HUES6 (cell line): Measurements from ENCODE around the gene RSF1.
"Not testable (repeated sequence)": the region's sequence is repeated elsewhere in the genome, so short reads cannot be mapped to it uniquely, and the experiment has no call there.

Experiments used
- H3K27ac ChIP-seq: 2 replicates; pipeline ENCODE4 v1.7.0; 2013; ENCODE audit warnings: low read depth, mild to moderate bottlenecking, low read length, inconsistent platforms
- H3K27me3 ChIP-seq: 2 replicates; pipeline ENCODE4 v1.6.1; 2013; ENCODE audit warnings: low read length; ENCODE audit not compliant: control insufficient read depth, insufficient read depth
- H3K36me3 ChIP-seq: 2 replicates; pipeline ENCODE4 v1.6.1; 2013; ENCODE audit warnings: low read length; ENCODE audit not compliant: control insufficient read depth, insufficient read depth
- H3K4me1 ChIP-seq: 2 replicates; pipeline ENCODE4 v1.6.1; 2013; ENCODE audit warnings: low read length; ENCODE audit not compliant: control insufficient read depth, insufficient read depth
- H3K4me3 ChIP-seq: 2 replicates; pipeline ENCODE4 v1.5.1; 2013; ENCODE audit warnings: low read depth, low read length
- H3K9ac ChIP-seq: one replicate; pipeline ENCODE4 v1.6.1; 2013; ENCODE audit warnings: mild to moderate bottlenecking, low read length
- H3K9me3 ChIP-seq: 2 replicates; pipeline ENCODE4 v1.6.1; 2013; ENCODE audit warnings: low read depth, low read length; ENCODE audit not compliant: control insufficient read depth, insufficient read depth

Gene RSF1

GRCh38 chr11:77842441-77843121 lies 22.1 kb upstream of the RSF1 start:
- peaks cover 7% of the 10 kb centered on the region; the same call in 1 of the 2 replicates for H3K9me3 ChIP-seq
- H3K4me1 ChIP-seq = no peaks in the 10 kb centered on the region
- no peak overlapping the region for H3K9ac ChIP-seq
- no peaks in the 10 kb centered on the region for H3K27me3 ChIP-seq
- peaks cover 11% of the 10 kb centered on the region for H3K36me3 ChIP-seq
- no peak overlapping the region for H3K27ac ChIP-seq
- H3K4me3 ChIP-seq = no peak overlapping the region

- no peaks in the 10 kb centered on the region for H3K36me3 ChIP-seq
- no peak overlapping the region for H3K27ac ChIP-seq
- no peak overlapping the region for H3K9ac ChIP-seq
- H3K4me1 ChIP-seq = no peaks in the 10 kb centered on the region
- H3K27me3 ChIP-seq = no peaks in the 10 kb centered on the region
- no peak overlapping the region for H3K4me3 ChIP-seq
- peaks cover 19% of the 10 kb centered on the region for H3K9me3 ChIP-seq
Measured at GRCh38 chr11:77833302-77833701, 12.8 kb upstream of the RSF1 start.

GRCh38 chr11:77828926-77829325 lies 8.4 kb upstream of the RSF1 start:
- Histone ChIP-seq H3K36me3 (no peaks in the 10 kb centered on the region), H3K4me3 (no peak overlapping the region), H3K27ac (no peak overlapping the region), H3K9ac (no peak overlapping the region), H3K27me3 (no peaks in the 10 kb centered on the region), H3K9me3 (peaks cover 15% of the 10 kb centered on the region), H3K4me1 (no peaks in the 10 kb centered on the region)

DNA sequence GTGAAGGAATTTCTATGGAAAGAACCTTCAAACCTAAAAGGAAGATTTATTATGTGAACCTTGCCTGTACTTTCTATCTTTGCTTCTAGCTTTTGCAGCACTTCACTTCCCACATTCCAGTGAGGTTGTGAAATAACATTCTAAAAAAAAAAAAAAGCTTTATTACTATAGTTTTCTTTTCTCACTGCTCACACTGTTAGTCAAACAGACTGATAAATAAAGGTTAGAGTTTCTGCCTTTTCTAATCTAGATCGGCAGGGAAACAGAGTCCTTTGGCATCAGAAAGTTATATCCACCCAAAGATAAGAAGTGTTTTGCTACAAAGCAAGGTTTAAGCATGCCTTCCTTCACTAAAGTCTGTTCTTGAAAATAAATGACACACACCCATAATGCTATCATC lies 3.3 kb upstream of the RSF1 start:
- H3K4me3 ChIP-seq = no peak overlapping the region
- 0 out of 2 replicates have a peak, but pooled peaks cover 2% of the 10 kb centered on the region for H3K9me3 ChIP-seq
- no peaks in the 10 kb centered on the region for H3K27me3 ChIP-seq
- H3K36me3 ChIP-seq = no peaks in the 10 kb centered on the region
- H3K27ac ChIP-seq = no peak overlapping the region
- H3K9ac ChIP-seq = no peak overlapping the region
- H3K4me1 ChIP-seq = no peaks in the 10 kb centered on the region; the same call in 1 of the 2 replicates

DNA sequence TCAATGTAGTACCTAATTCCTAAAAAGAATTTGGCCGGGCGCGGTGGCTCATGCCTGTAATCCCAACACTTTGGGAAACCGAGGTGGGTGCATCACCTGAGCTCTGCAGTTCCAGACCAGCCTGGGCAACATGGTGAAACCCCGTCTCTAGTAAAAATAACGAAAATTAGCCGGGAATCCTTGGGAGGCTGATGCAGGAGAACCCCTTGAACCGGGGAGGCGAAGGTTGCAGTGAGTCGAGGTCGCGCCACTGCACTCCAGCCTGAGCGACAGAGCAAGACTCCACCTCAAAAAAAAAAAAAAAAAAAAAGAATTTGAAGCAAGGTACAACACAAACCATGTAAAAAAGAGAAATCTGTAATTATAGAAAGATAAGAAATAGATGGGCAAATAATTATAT lies 1.6 kb upstream of the RSF1 start:
- H3K27me3 ChIP-seq, H3K27ac ChIP-seq, H3K36me3 ChIP-seq, H3K9ac ChIP-seq, H3K4me1 ChIP-seq, H3K9me3 ChIP-seq: not testable (repeated sequence)
- peak overlapping the region; percentile 94 for H3K4me3 ChIP-seq

DNA sequence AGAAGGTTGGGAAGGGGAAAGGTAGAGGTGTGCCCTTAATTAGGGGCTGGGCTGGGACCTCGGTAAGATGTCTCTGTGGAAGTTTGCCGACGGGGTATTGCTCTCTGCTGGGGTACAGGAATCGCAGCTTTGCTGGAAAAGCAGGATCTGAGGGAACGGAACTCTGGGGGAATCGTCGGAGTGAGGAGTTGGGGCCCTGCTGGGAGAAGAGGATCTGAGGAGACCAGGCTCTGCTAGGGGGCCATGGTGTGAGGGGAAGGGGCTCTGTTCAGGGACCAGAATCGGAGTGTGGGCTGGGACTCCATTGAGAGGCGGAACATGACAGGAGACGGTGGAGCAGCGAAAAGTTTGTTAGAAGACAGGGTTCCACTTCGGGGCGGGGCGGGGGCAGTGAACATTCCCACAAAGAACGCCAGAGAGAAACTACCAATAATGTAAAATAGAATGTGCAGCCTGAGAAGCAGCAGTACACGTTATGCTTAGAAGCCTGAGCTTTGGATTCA lies 878 bp upstream of the RSF1 start:
- Histone ChIP-seq H3K36me3 (no peaks in the 10 kb centered on the region), H3K9me3 (no peaks in the 10 kb centered on the region; the same call in 1 of the 2 replicates), H3K4me3 (peak overlapping the region; percentile 94), H3K27me3 (no peaks in the 10 kb centered on the region), H3K9ac (peak overlapping the region; percentile 78), H3K4me1 (no peaks in the 10 kb centered on the region; the same call in 1 of the 2 replicates), H3K27ac (no peak overlapping the region)

DNA sequence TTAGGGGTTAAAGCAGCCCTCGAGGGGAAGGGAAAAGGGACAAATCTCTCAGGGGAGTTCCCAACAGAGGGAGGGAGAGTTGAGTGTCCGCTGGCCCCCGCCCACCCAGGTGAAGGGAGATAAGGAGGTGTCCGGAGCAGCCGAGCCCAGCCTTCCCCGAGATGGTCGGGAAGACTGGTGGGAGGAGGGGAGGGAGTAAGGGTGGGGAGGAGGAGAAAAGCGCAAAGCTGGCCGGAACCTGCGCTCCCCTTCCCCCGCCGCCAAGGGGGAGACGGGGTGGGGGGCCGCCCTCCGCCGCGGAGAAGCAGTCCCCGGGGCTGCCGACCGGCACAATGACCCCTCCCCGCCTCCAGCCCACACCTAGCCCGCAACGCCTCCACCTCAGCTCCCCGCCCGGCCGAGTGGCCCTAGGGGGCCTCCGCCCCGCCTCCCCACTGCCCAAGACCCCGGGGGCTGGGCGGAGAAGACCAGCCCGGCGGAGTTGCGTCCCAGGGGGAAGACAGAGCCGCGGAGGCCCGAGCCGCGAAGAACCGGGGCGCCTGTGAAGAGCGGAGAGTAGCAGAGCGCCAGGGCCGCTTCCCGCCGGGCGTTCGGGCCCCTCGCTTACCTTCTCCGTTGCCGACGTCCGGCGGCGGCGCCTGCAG lies 479 bp downstream of the RSF1 start:
- Histone ChIP-seq H3K36me3 (no peaks in the 10 kb centered on the region), H3K27me3 (no peaks in the 10 kb centered on the region), H3K9ac (peak overlapping the region; percentile 97), H3K4me3 (peak overlapping the region; percentile 94), H3K4me1 (no peaks in the 10 kb centered on the region; the same call in 1 of the 2 replicates), H3K27ac (peak overlapping the region; percentile 97), H3K9me3 (peaks cover 6% of the 10 kb centered on the region; the same call in 1 of the 2 replicates)

- no peaks in the 10 kb centered on the region; the same call in 1 of the 2 replicates for H3K4me1 ChIP-seq
- no peaks in the 10 kb centered on the region for H3K27me3 ChIP-seq
- H3K27ac ChIP-seq = peak overlapping the region; percentile 97
- H3K9ac ChIP-seq = peak overlapping the region; percentile 97
- H3K9me3 ChIP-seq = peaks cover 11% of the 10 kb centered on the region; the same call in 1 of the 2 replicates
- H3K4me3 ChIP-seq = peak overlapping the region; percentile 94
- H3K36me3 ChIP-seq = peaks cover 3% of the 10 kb centered on the region; the same call in 1 of the 2 replicates
Measured at GRCh38 chr11:77819411-77819920, 1.1 kb downstream of the RSF1 start.

DNA sequence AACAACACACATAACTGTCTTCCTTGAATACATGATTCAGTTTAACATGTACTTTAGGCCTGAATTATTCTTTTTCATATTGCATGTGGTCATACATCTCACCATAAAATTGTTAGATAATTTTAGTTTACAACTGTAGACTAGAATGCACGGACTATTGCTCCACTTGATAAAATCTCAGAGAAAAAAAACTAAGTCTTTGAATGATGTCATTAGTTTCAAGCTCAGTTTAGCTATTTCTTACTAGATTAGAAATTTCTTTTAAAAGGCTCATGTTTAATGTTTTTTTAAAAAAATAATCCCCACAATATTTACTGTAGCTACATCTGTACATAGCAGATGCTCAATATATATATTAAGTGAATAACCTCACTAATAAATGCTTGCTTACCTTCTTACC lies 5.1 kb downstream of the RSF1 start:
- Histone ChIP-seq H3K36me3 (peaks cover 15% of the 10 kb centered on the region), H3K4me3 (no peak overlapping the region), H3K27ac (no peak overlapping the region), H3K9me3 (peaks cover 11% of the 10 kb centered on the region; the same call in 1 of the 2 replicates), H3K27me3 (no peaks in the 10 kb centered on the region), H3K4me1 (no peaks in the 10 kb centered on the region; the same call in 1 of the 2 replicates), H3K9ac (no peak overlapping the region)

DNA sequence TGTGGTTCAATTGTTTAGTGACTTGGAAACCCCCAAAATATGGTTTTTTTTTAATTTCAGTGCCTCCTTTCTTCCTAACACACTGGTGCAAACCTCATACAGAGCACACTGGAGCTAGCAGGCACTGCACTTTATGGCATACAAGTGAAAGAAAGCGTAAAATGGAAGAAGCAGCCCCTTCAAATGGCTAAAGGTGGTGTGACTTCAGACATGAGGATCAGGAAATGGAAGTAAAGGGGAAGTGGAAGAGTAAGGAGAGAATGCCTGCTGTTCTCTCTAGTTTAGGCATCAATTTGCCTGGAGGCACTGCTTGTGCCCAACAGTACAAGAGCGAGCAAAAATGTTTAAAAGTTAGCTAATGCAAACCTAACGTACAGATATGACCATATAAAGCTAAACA lies 5.7 kb downstream of the RSF1 start:
- Histone ChIP-seq H3K36me3 (peaks cover 15% of the 10 kb centered on the region), H3K9ac (no peak overlapping the region), H3K27ac (no peak overlapping the region), H3K9me3 (peaks cover 11% of the 10 kb centered on the region; the same call in 1 of the 2 replicates), H3K27me3 (no peaks in the 10 kb centered on the region), H3K4me1 (no peaks in the 10 kb centered on the region; the same call in 1 of the 2 replicates), H3K4me3 (no peak overlapping the region)

DNA sequence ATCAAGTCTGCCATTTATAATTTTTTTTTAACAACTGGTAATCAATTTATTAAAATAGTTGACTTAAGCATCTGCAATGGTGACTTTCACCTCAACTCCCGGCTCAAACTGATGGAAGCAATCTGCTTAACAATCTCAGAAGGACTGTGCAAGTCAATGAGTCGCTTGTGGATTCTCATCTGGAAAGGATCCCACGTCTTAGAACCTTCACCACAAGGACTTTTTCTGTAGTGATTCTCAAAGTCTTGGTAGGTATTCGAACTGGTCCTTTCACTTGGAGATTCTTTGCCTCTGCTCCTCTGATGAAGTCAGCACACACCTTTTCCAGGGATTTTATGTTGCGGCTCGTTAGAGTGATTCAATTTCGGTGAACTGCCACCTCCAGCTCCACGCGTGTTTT lies 7.3 kb downstream of the RSF1 start:
- H3K36me3 ChIP-seq = peaks cover 15% of the 10 kb centered on the region
- H3K27me3 ChIP-seq = no peaks in the 10 kb centered on the region
- H3K4me1 ChIP-seq = no peaks in the 10 kb centered on the region
- H3K27ac ChIP-seq = no peak overlapping the region
- no peak overlapping the region for H3K4me3 ChIP-seq
- H3K9ac ChIP-seq = no peak overlapping the region
- H3K9me3 ChIP-seq = peaks cover 11% of the 10 kb centered on the region; the same call in 1 of the 2 replicates
